ENCODE results near the gene SAE1.
A peak's percentile ranks its signal among the peaks of the same experiment; 100 is the strongest.

SAE1 gene

DNA sequence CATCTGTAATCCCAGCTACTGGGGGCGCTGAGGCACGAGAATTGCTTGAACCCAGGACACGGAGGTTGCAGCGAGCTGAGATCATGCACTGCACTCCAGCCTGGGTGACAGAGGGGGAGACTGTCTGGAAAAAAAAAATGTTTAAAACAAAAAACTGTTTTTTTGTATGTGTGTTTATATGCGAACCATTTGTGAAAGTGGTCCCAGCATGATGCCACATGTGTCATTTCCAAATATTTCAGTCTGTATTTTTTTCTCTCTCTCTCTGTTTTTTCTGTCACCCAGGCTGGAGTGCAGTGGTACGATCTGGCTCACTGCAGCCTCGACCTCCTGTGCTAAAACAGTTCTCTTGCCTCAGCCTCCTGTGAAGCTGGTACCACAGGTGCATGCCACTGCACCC, 37.4 kb downstream of the SAE1 start:
- no peak for DNase-seq

- no peak for DNase-seq
Measured at GRCh38 chr19:47172666-47173455, 42.2 kb downstream of the SAE1 start.

- no peak for DNase-seq
Measured at GRCh38 chr19:47176071-47176626, 45.5 kb downstream of the SAE1 start.

DNA sequence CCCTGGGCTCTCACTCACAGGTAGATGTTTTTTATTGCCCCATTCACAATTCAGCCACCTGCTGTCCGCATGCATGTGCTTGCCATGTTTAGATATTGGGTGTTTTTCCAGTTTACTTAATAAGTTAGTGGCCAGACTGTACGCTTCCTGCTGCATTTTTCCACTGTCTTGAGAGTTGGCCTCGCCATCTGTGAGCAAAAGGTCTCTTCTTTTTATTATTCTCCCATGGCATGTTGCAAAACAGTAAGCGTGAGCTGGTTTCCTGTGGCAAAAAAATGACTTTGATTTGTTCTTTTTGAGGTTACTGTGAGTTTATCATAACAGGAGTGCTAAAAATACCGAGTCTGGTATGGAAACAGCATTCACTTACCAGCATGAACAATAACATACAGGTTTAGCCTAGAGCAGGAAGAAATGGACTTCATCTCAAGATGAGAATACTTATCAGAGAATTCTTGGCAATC, 46.0 kb downstream of the SAE1 start:
- no peak for DNase-seq

DNA sequence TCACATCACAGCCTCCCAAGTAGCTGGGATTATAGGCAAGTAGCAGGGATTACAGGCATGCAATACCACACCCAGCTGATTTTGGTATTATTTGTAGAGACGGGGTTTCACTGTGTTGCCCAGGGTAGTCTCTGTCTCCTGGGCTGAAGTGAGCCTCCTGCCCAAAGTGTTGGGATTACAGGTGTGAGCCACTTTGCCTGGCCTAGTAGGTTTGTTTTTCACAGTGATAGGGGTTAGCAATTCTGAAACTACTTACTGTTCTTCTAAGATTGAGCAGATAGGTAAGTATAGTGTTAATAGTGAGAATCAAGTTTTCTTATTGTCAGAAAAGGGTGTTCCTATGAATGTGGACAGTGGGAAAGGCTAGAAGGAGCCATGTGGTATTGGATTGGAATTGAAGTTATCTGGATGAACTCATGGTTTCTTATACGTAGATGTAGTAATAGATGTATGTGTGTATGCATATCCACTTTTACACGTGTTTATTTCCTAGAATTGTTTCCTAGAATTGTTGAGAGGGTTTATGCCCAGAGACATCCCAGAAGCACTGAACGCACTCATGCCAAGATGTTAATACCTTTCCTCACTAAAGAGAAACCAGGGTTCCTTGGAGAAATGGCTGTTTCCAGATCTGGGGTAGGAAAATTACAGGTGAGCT, 49.1 kb downstream of the SAE1 start:
- DNase-seq, result no peak

DNA sequence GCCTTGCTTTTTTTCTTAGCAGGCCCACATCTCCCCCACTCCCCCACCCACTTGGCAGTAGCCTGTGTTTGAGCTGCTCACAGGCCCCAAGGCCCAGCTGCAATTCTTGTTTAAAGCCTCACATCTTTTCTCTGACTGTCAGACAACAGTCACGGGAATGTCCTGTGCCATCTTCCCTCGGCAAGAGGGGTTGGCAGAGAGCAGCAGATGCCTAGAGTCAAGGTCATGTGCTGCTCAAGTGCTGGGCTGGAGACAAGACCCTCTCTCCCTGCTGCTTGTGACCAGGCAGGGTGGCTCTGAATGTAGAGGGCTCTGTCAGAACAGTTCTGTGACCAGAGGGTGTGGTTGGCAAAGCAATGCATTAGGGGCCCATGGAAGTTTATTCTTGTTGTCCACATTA, 53.0 kb downstream of the SAE1 start:
- DNase-seq, result no peak

- no peak for DNase-seq
Measured at GRCh38 chr19:47186446-47187334, 56.1 kb downstream of the SAE1 start.

GRCh38 chr19:47187335-47187655, 56.7 kb downstream of the SAE1 start:
- no peak for DNase-seq

- peak; percentile 25 for DNase-seq
Measured at GRCh38 chr19:47187797-47188196, 57.2 kb downstream of the SAE1 start.

DNA sequence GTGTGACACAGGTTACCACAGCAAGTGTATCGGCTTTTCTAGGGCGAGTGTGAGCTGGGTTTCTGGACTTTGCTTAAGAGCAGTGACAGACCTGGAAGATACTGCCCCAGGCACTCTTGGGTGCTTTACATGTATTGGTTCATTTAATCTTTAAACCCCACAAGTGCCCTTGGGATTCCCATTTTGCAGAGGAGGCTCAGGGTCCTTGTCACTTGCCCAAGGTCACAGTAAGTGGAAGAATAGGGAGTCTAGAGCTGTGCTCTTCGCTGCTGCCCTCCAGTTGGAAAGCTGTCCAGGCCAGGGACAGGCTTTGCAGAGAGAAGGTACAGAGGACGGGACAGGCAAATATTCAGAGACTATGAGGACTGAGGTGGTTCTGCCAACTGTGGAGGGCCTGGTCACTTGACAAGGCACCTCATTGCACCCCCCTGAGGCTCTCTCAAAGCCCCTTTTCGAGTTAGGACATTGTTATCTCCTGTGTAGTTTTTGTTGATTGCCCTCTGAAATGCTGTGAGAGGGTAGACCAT, 57.9 kb downstream of the SAE1 start:
- peak; percentile 45 for DNase-seq

DNA sequence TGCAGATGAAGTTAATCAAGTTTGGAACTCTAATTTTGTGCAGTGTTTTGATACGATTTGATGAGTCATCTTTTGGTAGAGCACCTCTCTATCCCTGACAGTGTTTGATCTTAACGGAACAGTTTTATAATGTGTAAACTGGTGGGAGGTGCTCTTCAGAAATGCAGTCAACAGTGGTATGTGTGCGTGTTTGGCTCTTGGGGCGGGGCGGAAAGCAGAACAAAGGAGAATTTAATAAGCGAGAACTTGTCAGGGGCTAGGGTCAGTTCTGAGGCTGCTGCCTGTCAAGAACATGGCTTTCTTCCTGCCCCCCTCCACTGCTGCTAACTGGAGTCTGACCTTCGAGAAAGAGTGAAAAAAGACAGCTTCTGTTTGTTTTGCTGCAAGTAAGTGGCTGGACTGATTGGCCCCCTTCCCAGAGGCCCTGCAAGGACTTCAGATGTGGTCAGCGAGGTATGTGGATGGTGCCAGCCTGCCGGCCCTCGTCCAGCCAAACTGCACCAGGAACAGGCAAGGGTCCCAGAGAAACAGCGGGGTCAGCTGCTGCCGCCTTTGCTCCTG, 59.6 kb downstream of the SAE1 start:
- peak; percentile 82 for DNase-seq

DNA sequence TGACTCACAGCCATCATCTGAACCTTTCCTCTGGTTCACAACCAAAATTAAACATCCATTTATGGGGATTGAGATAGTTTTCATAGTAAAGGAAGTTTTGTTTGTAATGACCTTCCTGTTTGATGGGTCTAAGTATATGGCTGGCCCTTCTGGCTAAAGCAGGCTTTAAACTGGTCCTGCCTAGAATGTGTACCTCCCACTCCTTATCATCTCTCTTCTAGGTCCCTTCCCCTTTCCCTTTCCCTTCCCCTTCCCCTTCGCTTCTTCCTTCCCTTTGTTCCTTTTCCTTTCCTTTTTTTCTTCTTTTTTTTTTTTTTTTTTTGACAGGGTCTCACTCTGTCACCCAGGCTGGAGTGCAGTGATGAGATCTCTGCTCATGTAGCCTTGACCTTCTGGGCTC, 64.8 kb downstream of the SAE1 start:
- DNase-seq, result no peak

DNA sequence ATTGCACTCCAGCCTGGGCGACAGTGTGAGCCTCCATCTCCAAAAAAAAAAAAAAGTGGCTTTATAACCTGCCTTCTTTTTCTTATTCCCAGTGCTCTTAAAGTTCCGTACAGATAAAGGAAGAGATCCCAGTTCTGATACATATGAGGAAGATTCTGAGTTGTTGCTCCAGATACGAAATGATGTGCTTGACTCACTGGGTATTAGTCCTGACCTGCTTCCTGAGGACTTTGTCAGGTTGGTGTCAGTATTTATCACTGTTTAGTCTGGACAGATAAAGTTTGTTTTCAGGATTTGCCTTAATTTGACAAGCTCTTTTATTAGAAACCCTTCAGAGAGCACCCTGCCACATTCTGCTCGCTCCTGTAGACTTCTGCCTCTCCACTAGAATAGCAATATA, 66.5 kb downstream of the SAE1 start:
- no peak for DNase-seq

DNA sequence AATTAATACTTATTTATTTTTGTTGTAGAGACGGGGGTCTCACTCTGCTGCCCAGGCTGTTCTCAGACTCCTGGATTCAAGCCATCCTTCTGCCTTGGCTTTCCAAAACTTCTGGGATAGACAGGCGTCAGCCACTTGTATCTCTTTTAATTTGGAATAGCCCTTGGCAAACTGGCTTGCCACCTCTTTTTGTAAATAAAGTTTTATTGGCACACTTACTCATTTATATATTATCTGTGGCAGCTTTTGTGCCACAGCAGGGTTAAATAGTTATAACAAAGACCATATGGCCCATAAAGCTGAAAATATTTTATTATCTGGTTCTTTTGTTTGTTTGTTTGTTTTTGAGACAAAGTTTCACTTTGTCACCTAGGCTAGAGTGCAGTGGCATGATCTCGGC, 69.9 kb downstream of the SAE1 start:
- no peak for DNase-seq

DNA sequence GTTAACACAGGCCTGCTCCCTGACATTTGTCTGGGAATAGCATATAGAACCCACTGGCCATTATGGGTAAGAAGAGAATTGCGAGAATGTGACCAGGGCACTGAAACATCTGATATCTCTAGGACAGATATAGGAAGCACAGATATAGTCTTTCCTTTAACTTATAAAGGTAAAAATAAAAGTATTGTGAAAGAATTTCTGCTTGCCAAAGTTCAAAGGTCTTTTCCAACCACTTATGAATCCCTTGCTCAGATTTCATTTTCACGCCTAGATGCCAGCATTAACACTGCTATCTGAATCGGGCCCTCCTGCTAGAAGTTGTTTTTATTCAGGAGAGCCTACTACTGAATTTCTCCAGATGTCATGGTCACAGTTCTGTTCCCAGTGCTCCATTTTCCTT, 72.6 kb downstream of the SAE1 start:
- no peak for DNase-seq

- no peak for DNase-seq
Measured at GRCh38 chr19:47209319-47210179, 78.9 kb downstream of the SAE1 start.

- no peak for DNase-seq
Measured at GRCh38 chr19:47210180-47210490, 79.5 kb downstream of the SAE1 start.

DNA sequence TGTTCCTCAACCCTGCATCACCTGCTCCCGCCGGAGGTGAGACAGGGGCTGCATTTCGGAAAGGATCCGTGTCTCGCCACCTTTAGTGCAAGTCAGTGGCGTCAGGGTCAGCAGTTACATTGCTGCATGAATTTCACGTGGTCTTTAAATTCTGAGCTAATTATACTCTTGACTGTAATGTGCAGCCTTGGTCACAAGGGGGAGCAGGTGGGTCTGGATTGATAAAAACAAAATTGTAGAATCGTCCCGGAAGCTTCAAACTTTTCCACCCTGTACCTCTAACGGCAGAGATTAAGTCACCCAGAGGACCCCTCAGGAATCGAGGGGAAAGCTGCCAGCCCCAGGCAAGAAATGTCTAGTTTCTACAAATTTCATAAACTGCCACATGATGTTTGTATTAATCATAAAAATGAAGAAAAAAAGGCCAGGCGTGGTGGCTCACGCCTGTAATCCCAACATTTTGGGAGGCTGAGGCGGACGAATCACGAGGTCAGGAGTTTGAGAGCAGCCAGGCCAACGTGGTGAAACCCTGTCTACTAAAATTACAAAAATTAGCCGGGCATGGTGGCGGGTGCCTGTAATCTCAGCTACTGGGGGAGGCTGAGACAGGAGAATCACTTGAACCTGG, 80.2 kb downstream of the SAE1 start:
- DNase-seq, result peak; percentile 87

DNA sequence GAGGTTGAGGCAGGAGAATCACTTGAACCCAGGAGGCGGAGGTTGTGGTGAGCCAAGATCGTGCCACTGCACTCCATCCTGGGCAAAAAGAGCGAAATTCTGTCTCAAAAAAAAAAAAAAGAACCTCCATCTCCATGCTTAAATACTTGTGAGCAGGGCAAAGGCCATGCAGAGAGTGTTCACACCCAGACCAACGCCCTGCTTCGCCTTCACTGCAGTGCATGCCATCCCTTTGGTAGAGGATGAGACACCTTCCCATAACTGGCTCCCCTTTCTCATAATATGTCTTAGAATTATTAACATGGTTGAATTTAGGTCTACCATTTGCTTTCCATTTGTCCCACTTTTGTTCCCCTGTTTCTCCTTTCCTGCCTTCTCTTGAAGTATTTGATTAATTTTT, 84.9 kb downstream of the SAE1 start:
- no peak for DNase-seq

DNA sequence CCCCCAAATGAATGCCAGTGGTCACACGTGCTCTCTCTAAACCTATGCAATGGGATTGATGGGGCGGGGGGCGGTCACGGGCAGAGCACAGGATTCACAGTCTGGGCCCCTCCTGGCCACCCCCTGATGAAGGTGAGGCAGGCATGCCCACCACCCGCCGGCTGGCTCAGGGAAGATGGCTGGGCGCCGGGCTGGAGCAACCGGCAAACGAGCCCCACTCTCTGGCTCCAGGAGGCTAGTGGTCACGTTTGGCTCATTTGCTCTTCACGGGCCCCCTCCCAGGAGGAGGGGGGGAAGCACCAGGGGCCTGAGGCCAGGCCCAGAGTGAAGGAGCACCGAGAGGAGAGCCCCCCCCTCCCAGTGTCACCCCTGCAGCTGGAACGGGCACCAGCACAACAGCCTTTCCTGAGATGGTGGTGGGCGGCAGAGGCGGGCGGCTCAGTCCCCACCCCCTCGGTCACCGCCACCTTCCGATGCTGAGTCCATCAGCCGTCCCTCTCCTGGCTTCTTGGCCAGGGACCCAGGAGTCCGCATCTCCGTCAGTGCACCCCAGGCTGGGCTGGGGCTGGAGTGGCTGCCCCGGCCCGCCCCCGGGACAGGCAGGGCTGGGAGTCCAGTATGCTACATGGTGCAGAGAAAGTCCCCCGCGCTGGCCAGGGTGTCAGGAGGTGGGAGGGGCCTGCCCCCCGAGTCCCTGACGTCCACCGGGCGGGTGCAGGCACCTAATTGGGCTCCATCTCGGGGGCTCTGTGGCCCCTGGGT, 90.6 kb downstream of the SAE1 start:
- DNase-seq, result no peak

DNA sequence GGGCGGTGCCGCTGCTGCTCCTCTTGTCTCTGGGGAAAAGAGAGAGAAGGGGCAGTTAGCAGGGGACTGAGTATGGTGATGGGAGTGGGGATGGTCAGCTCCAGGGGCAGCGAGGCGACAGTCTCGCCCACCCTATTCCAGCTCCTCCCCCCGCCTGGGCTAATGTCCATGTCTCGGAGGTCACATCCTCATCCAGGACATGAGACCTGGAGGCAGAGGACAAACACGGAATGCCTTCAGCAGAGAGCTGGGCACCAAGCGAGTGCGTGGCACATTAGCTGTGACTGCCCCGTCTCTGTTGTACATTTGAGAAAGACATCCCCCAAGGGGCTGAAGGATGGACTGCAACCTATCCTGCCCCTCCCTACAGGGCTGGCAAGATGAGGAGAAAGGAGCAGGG, 91.3 kb downstream of the SAE1 start:
- DNase-seq, result no peak
